ENCODE measurements around the gene SCN9A. TPM values are rescaled to one million over a fixed set of nuclear protein-coding genes. Genes with fewer than 3 reads are reported as not detected.

The SCN9A gene
- total RNA-seq, 2 donors from 2014 or later: 3.8 to 4.5 TPM

DNA sequence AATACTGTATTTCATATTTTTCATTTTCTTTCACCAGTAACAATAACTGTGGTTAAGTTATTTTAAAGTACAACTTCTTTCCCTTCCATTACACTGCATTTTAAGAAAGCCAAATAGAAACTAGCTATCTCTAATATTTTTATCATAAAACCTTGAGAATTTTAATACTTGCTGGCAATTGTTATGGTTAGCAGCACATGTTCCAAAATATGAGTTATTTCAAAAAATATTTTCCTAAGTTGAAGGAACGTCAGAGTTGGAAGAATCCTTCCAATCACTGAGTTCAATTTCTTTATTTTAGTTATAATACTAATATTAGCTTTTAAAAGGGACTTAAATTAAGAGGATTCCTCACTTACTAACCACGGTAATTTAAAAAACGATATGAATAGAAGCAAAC lies 68.4 kb downstream of the SCN9A start:
- no peaks in the 10 kb centered on the region for H3K4me1 ChIP-seq (ENCODE audit: control insufficient read depth in 1 of 2, low read depth in 2 of 2)
- DNase-seq (ENCODE audit: low spot score) (no peak), ATAC-seq (ENCODE audit: insufficient number of reproducible peaks, low FRiP score, low read depth) (no peak)
- no peak for TF ChIP-seq CTCF (IDR thresholded peaks at IDR 0.05)
- H3K27me3 ChIP-seq (replicated peaks; ENCODE audit: insufficient read depth): no peaks in the 10 kb centered on the region
- no peak overlapping the region for H3K4me3 ChIP-seq
- H3K36me3 ChIP-seq: no peaks in the 10 kb centered on the region
- no peak overlapping the region for H3K27ac ChIP-seq
- H3K9me3 ChIP-seq: no peaks in the 10 kb centered on the region

- Histone ChIP-seq H3K27ac (no peak overlapping the region), H3K9me3 (no peaks in the 10 kb centered on the region), H3K27me3 (replicated peaks; ENCODE audit: insufficient read depth) (no peaks in the 10 kb centered on the region), H3K4me1 (ENCODE audit: control insufficient read depth in 1 of 2, low read depth in 2 of 2) (no peaks in the 10 kb centered on the region), H3K36me3 (no peaks in the 10 kb centered on the region), H3K4me3 (no peak overlapping the region)
- no peak for DNase-seq (ENCODE audit: low spot score)
- no peak for TF ChIP-seq CTCF (IDR thresholded peaks at IDR 0.05)
- no peak for ATAC-seq (ENCODE audit: insufficient number of reproducible peaks, low FRiP score, low read depth)
These were observed 71.1 kb downstream of the SCN9A start for GRCh38 chr2:166304656-166305055.

- Histone ChIP-seq H3K4me1 (ENCODE audit: control insufficient read depth in 1 of 2, low read depth in 2 of 2) (no peaks in the 10 kb centered on the region), H3K9me3 (no peaks in the 10 kb centered on the region), H3K36me3 (no peaks in the 10 kb centered on the region), H3K27ac (no peak overlapping the region), H3K27me3 (replicated peaks; ENCODE audit: insufficient read depth) (no peaks in the 10 kb centered on the region), H3K4me3 (no peak overlapping the region)
- ATAC-seq (ENCODE audit: insufficient number of reproducible peaks, low FRiP score, low read depth) (no peak), DNase-seq (ENCODE audit: low spot score) (no peak)
- TF ChIP-seq CTCF (IDR thresholded peaks at IDR 0.05): no peak
These were observed 73.7 kb downstream of the SCN9A start for GRCh38 chr2:166302036-166302435.

GRCh38 chr2:166297951-166298350 lies 77.8 kb downstream of the SCN9A start:
- ATAC-seq (ENCODE audit: insufficient number of reproducible peaks, low FRiP score, low read depth): no peak
- Histone ChIP-seq H3K9me3 (no peaks in the 10 kb centered on the region), H3K36me3 (no peaks in the 10 kb centered on the region), H3K4me3 (no peak overlapping the region), H3K27me3 (replicated peaks; ENCODE audit: insufficient read depth) (no peaks in the 10 kb centered on the region), H3K4me1 (ENCODE audit: control insufficient read depth in 1 of 2, low read depth in 2 of 2) (no peaks in the 10 kb centered on the region), H3K27ac (no peak overlapping the region)
- DNase-seq (ENCODE audit: low spot score): no peak
- TF ChIP-seq CTCF (IDR thresholded peaks at IDR 0.05): no peak

DNA sequence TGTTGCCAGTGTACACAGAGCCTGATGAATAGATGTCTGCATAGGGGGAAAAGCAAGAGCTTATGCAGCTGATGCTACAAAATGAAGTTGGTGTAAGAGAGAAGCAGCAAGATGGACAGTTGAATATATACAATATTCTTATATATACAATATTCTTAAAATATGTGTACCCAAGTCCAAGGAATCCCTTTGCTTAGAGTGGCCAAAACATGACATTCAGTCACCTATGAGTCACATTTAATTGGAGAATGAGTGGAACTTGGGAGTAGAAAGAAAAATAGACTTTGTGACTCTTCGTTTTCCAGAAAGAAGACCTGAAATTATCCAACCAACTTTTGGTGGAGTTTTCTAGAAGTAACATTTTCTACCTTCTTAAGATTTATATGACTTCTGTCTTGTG lies 81.8 kb downstream of the SCN9A start:
- no peaks in the 10 kb centered on the region for H3K36me3 ChIP-seq
- no peaks in the 10 kb centered on the region for H3K4me1 ChIP-seq (ENCODE audit: control insufficient read depth in 1 of 2, low read depth in 2 of 2)
- no peaks in the 10 kb centered on the region for H3K9me3 ChIP-seq
- TF ChIP-seq CTCF (IDR thresholded peaks at IDR 0.05): no peak
- H3K27me3 ChIP-seq (replicated peaks; ENCODE audit: insufficient read depth): no peaks in the 10 kb centered on the region
- no peak overlapping the region for H3K4me3 ChIP-seq
- DNase-seq (ENCODE audit: low spot score): no peak
- no peak overlapping the region for H3K27ac ChIP-seq
- ATAC-seq (ENCODE audit: insufficient number of reproducible peaks, low FRiP score, low read depth): no peak
